HUES6 (cell line): ENCODE measurements around the gene BCR.

Experiments
- H3K27ac ChIP-seq: 2 replicates; pipeline ENCODE4 v1.7.0; 2013; ENCODE audit warnings: low read depth, mild to moderate bottlenecking, low read length, inconsistent platforms
- H3K27me3 ChIP-seq: 2 replicates; pipeline ENCODE4 v1.6.1; 2013; ENCODE audit warnings: low read length; ENCODE audit not compliant: control insufficient read depth, insufficient read depth
- H3K36me3 ChIP-seq: 2 replicates; pipeline ENCODE4 v1.6.1; 2013; ENCODE audit warnings: low read length; ENCODE audit not compliant: control insufficient read depth, insufficient read depth
- H3K4me1 ChIP-seq: 2 replicates; pipeline ENCODE4 v1.6.1; 2013; ENCODE audit warnings: low read length; ENCODE audit not compliant: control insufficient read depth, insufficient read depth
- H3K4me3 ChIP-seq: 2 replicates; pipeline ENCODE4 v1.5.1; 2013; ENCODE audit warnings: low read depth, low read length
- H3K9ac ChIP-seq: one replicate; pipeline ENCODE4 v1.6.1; 2013; ENCODE audit warnings: mild to moderate bottlenecking, low read length
- H3K9me3 ChIP-seq: 2 replicates; pipeline ENCODE4 v1.6.1; 2013; ENCODE audit warnings: low read depth, low read length; ENCODE audit not compliant: control insufficient read depth, insufficient read depth

Gene BCR

DNA sequence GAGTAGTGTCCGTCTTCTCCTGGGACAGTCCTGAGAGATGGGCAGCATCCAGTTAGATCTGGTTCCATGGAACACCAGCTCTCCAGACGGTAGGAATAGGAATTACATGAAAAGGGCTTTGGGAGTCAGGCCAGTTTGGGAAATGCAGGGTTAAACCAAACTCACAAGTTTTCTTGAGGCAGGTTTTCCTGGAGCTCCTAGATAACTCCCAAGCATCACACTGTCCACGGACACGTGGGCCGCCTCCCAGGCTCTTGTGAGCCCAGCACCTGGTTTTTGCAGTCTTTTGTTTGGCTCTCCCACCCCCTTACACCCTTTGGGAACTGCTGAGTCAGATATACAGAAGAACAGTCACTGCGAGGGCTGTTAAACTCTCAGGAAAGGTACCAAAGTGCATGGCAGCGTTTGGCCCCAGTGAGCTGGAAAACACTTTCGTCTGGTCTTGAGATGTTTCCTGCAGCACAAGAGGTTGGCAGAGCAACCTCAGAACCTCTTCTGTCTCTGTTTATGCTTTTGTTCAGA lies 90.0 kb downstream of the BCR start:
- Histone ChIP-seq H3K36me3 (peaks cover 67% of the 10 kb centered on the region), H3K27me3 (no peaks in the 10 kb centered on the region), H3K9me3 (no peaks in the 10 kb centered on the region), H3K27ac (no peak overlapping the region), H3K9ac (no peak overlapping the region), H3K4me3 (no peak overlapping the region), H3K4me1 (peaks cover 36% of the 10 kb centered on the region)

DNA sequence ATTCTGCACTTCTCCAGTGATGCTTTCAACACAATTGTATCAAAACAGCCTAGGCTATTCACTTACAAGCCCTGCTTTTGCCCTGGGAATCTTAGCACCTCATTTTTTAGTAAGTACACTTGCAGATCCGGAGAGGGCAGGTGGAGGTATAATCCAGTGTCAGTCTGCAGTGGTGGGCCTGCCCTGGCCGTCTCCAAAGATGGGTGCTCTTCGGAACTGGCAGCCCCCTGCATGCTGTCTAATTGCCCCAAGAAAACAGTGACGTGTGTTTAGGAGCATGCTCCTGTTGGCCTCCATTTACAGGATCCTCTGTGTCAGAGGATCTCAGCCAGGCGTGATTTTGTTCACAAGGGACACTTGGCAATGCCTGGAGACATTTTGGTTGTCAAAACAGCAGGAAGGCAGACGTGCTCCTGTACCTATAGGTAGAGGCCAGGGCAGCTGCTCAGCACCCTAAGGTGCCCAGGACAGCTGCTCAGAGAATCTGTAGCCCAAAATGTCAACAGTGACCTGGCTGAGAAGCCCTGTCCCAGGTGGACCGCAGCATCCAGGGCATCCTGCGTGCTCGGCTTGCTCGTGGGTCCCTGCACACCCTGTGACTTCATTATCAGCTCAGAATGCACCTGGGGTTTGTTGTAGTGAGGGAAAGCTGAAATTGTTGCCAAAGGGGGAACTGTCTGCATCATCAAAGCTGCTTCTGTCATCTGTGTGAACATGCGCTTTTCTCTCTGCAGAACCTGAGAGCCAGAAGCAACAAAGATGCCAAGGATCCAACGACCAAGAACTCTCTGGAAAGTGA lies 90.7 kb downstream of the BCR start:
- Histone ChIP-seq H3K27me3 (no peaks in the 10 kb centered on the region), H3K4me3 (no peak overlapping the region), H3K27ac (no peak overlapping the region), H3K9ac (no peak overlapping the region), H3K36me3 (peaks cover 66% of the 10 kb centered on the region), H3K9me3 (no peaks in the 10 kb centered on the region), H3K4me1 (peaks cover 36% of the 10 kb centered on the region)

DNA sequence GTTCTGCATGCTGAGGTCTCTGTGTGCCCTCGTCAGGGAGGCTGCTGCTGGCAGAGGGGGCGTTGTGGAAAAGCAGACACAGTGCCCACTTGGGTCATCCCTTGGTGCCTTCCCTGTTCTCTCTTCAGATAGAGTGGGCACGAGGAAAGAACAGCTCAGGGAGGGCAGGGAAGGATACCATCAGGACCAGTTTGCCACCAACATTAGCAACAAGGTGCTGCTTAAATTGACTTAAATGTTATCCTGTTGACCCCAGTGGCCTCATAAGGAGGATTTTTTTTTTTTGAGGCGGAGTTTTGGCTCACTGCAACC lies 91.2 kb downstream of the BCR start:
- Histone ChIP-seq H3K36me3 (peaks cover 70% of the 10 kb centered on the region), H3K27ac (no peak overlapping the region), H3K9me3 (no peaks in the 10 kb centered on the region), H3K4me1 (peaks cover 36% of the 10 kb centered on the region), H3K27me3 (no peaks in the 10 kb centered on the region), H3K9ac (no peak overlapping the region), H3K4me3 (no peak overlapping the region)

DNA sequence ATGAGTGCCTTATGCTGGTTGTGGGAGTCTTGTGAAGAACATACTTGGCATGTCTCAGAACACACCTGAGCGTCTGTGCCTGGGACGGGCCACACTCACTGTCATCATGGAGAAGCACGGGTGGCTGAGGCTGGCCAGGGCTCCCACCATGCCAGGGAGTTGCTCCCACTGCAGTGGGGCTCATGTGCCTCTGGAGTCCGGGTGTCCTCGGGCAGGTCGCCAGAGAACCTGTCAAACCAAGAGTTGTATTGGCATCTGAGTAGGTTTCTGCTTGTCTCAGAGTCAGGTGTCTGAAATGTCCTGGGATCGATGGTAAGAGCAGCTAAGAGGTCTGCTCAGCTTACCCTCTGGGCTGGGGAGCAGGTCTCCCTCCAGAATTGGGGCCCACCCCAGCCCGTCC lies 92.1 kb downstream of the BCR start:
- Histone ChIP-seq H3K27ac (no peak overlapping the region), H3K9ac (no peak overlapping the region), H3K4me1 (peaks cover 31% of the 10 kb centered on the region), H3K4me3 (no peak overlapping the region), H3K36me3 (peaks cover 78% of the 10 kb centered on the region), H3K27me3 (no peaks in the 10 kb centered on the region), H3K9me3 (no peaks in the 10 kb centered on the region)

DNA sequence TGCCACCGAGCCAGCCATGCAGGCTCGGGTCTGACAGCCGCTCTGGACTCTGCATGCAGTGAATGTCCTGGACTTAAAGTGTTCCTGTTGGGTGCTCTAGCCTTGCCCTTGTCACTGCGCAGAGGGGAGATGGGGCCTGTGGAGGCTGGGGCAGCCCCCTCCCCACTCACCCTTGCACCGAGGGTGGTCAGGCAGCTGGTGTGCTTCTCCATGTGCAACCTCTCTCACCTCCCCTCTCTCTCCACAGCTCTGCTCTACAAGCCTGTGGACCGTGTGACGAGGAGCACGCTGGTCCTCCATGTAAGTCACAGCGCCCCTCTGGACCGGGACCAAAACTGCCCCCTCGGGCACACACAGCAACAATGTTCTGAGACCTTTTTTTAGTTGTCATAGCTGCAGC lies 92.5 kb downstream of the BCR start:
- no peaks in the 10 kb centered on the region for H3K9me3 ChIP-seq
- H3K9ac ChIP-seq = no peak overlapping the region
- peaks cover 82% of the 10 kb centered on the region for H3K36me3 ChIP-seq
- H3K4me1 ChIP-seq = peaks cover 26% of the 10 kb centered on the region
- H3K27ac ChIP-seq = no peak overlapping the region
- H3K27me3 ChIP-seq = no peaks in the 10 kb centered on the region
- no peak overlapping the region for H3K4me3 ChIP-seq

DNA sequence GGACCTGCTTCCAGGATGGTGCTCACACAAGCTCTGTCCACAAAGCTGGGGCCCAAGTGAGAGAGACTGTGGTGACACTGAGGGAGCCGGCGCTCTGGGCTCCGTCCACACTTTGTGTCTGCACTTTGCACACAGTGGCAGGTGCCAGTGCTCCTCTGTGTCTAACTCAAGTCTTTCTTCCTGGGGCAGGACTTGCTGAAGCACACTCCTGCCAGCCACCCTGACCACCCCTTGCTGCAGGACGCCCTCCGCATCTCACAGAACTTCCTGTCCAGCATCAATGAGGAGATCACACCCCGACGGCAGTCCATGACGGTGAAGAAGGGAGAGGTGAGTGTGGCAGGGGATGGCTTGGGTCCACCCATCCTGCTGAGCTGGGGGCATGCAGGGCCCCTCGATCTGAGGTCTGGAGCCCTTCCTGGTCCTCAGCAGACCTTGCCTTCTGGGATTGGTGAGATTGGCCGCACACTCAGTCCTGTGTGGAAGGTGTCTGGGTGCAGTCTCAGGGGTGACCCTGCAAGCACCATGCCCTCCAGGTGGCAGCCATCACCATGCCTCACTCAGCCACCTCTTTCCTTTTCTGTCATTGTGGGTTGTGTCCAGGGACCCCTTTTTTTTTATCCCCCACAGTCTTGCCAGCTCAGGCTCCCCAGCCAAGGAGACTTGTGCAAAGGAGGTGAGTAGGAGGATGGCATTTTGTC lies 93.3 kb downstream of the BCR start:
- no peak overlapping the region for H3K27ac ChIP-seq
- H3K27me3 ChIP-seq = no peaks in the 10 kb centered on the region
- H3K36me3 ChIP-seq = peaks cover 83% of the 10 kb centered on the region
- no peaks in the 10 kb centered on the region for H3K9me3 ChIP-seq
- H3K4me1 ChIP-seq = peaks cover 19% of the 10 kb centered on the region
- H3K4me3 ChIP-seq = no peak overlapping the region
- no peak overlapping the region for H3K9ac ChIP-seq

DNA sequence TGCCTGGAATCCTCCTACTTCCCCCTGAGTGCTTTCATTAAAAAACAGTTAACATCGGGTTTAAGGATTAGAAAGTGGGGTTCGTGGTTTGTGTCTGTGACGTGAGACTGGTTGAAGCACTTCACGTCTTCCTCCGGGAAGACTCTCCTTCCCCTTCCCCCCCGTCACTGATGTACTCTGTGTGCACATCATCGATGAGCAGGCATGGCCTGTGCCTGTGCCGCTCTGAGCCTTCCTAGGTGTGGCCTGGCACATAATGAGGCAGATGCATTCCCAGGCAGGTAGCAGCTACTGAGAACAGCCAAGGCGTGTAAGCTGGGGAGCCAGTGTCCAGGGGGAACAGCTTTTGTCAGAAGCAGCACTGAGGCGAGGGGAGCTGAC lies 93.8 kb downstream of the BCR start:
- Histone ChIP-seq H3K36me3 (peaks cover 84% of the 10 kb centered on the region), H3K4me3 (no peak overlapping the region), H3K27me3 (no peaks in the 10 kb centered on the region), H3K9me3 (no peaks in the 10 kb centered on the region), H3K4me1 (peaks cover 13% of the 10 kb centered on the region), H3K27ac (no peak overlapping the region), H3K9ac (no peak overlapping the region)

DNA sequence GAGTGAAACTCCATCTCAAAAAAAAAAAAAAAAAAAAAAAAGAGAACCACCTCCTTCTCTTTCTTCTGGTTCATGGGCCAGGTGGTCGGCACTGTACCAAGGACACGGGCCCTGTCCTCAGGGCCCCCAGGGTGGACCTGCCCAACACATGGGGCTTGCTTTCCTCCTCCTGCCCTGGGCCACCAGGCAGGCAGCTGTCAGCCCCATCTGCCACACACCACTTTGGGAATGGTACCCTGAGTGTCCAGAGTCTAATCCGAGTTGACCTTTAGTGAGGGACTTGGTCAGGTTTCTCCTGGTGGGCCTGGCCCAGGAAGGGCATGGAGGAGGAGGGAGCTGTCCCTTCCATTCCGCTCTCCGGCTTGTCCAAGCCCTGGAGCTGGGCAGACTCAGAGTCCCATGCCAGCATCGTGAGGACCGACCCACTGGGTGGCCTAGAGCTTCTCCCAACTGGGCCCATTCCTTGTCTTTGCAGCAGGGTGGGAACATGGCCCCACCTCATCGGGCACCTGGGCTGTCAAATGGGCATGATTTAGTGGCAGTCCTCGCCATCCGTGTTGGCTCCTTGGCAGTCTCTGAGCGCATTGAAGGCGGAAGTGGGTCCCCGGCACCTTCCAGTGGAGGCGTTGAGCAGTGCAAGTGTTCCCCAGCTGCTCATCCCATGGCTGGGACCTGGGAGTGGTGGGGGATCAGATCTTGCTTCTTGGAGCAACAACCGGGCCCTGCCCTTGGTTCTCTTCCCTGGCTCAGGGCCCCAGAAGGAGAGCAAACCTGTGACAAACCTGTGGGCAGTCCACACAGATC lies 94.8 kb downstream of the BCR start:
- Histone ChIP-seq H3K4me1 (peaks cover 4% of the 10 kb centered on the region; the same call in 1 of the 2 replicates), H3K36me3 (peaks cover 91% of the 10 kb centered on the region), H3K9me3 (no peaks in the 10 kb centered on the region), H3K27me3 (no peaks in the 10 kb centered on the region), H3K4me3 (no peak overlapping the region), H3K27ac (no peak overlapping the region), H3K9ac (no peak overlapping the region)

DNA sequence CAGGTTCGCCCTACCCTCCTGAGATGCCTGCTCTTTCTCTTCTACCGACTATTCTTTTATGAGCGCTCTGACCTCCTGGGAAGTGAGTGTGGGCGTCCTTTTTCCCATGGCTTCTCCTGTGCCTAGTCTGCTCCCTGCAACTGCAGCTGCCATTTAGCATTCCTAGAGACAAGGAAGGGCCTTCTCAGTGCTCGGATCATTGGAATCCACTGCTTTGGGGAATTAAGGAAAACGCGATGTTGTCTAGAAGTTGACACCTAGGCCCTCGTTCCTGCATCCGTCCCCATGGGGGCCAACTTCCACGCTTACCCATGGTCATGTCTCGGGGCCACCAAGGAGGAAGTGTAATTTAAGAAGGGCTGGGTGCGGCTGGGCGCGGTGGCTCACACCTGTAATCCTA lies 95.4 kb downstream of the BCR start:
- H3K36me3 ChIP-seq = peaks cover 91% of the 10 kb centered on the region
- H3K9me3 ChIP-seq = no peaks in the 10 kb centered on the region
- no peaks in the 10 kb centered on the region for H3K27me3 ChIP-seq
- H3K9ac ChIP-seq = no peak overlapping the region
- no peaks in the 10 kb centered on the region for H3K4me1 ChIP-seq
- H3K4me3 ChIP-seq = no peak overlapping the region
- H3K27ac ChIP-seq = no peak overlapping the region

DNA sequence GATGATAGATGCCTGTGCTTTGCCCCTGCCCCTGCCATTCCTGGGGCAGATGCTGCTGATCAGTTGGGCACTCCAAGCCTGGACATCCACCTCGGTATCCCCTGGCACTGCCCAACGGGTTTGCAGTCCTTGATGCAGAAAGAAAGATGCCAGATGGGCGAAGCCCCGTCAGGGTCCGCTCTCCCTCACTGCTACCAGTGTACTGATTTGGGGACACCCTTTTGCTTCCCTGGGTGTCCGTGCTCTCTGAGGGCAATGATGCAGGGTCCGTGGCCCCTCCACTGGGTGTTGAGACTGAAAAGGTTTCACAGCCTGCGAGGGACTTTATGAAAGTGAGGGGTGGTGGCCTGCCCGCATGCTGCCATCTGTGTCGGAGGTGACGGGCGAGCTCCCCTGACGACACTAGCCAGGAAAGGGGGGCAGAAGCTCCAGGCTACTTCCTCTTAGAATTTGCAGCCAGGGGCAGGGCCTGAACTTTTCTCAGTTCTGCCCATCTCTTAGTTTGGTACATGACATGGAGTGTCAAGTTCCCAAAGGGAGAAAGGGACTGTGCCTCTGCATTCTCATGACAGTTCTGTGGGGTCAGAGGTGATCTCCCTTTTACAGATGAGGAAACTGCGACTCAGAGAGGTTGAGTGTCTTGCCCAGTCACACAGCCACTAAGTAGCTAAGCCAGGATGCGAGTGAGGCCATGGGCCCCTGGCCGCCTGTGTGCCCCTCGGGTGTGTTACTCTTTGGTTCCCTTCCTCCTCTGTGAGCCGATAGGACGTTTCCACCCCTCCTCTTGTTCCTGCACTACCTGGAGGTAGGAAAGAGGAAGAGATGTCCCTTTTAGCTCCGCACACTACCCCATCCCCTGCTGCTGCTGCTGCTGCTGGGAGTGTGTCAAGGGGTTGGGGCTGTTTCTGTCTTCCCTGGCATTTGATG lies 96.6 kb downstream of the BCR start:
- Histone ChIP-seq H3K4me1 (peaks cover 7% of the 10 kb centered on the region; the same call in 1 of the 2 replicates), H3K36me3 (peaks cover 85% of the 10 kb centered on the region), H3K4me3 (no peak overlapping the region), H3K9ac (no peak overlapping the region), H3K27ac (no peak overlapping the region), H3K27me3 (no peaks in the 10 kb centered on the region), H3K9me3 (no peaks in the 10 kb centered on the region)
